Endothelial cell of umbilical vein (primary cell): Measurements from ENCODE around the gene STX5. TPM values are rescaled to one million over a fixed set of nuclear protein-coding genes. Genes with fewer than 3 reads are reported as not detected.
"Not testable (repeated sequence)": the region's sequence is repeated elsewhere in the genome, so short reads cannot be mapped to it uniquely, and the experiment has no call there.

Experiments
- BruUV-seq: library from RNA; stranded (reverse); fragments of 400-500 nt; replicated peaks from 2 replicates; lab custom pipeline; 2021; lab: Mats Ljungman, UMichigan
- CTCF ChIA-PET: fragments of 300-600, 350-600 bp; sonication (Branson Sonifier 250); formaldehyde crosslinking; loops from one replicate; lab custom pipeline; 2021; ENCODE audit warnings: antibody characterized with exemption, inconsistent platforms; lab: Charles Lee
- POLR2A ChIA-PET: fragments of 300-600, 350-600 bp; sonication (Branson Sonifier 250); formaldehyde crosslinking; loops from one replicate; lab custom pipeline; 2021; ENCODE audit warnings: antibody characterized with exemption, inconsistent platforms; lab: Charles Lee
- DNase-seq: peaks from one replicate; pipeline ENCODE4 v3.0.0-alpha.2; 2011; ENCODE audit warnings: low read depth, low spot score
- FAIRE-seq: peaks from 2 replicates; lab custom pipeline; 2011; peaks lifted over from hg19 to GRCh38; lab: Jason Lieb, UNC
- H2AFZ ChIP-seq: 2 replicates; pipeline ENCODE4 v1.6.0; 2012; ENCODE audit warnings: low read depth, low read length, control low read depth, inconsistent platforms
- H3K27ac ChIP-seq: 2 replicates; pipeline ENCODE4 v1.5.1; 2011; ENCODE audit warnings: low read depth, mild to moderate bottlenecking, control low read depth, low read length, moderate library complexity; ENCODE audit not compliant: insufficient read depth
- H3K27me3 ChIP-seq, 2 experiments: 2 replicates each; pipeline versions ENCODE4 v1.6.0 to v1.6.1; 2011; ENCODE audit warnings: low read length in 2 of 2, mixed read lengths in 1 of 2; ENCODE audit not compliant: control insufficient read depth in 2 of 2, insufficient read depth in 2 of 2
- H3K36me3 ChIP-seq, 2 experiments: 2 replicates in 1 of 2; 3 replicates in 1 of 2; pipeline ENCODE4 v1.5.1; 2011; ENCODE audit warnings: low read length in 2 of 2, mild to moderate bottlenecking in 1 of 2, moderate library complexity in 1 of 2; ENCODE audit not compliant: control insufficient read depth in 2 of 2, insufficient read depth in 2 of 2; ENCODE audit errors: extremely low read depth in 1 of 2
- H3K4me1 ChIP-seq: 3 replicates; pipeline ENCODE4 v1.5.1; 2011; ENCODE audit warnings: mild to moderate bottlenecking, low read length; ENCODE audit not compliant: control insufficient read depth, insufficient read depth; ENCODE audit errors: extremely low read depth
- H3K4me2 ChIP-seq: 2 replicates; pipeline ENCODE4 v1.6.1; 2011; ENCODE audit warnings: low read length, control low read depth, mixed read lengths; ENCODE audit not compliant: insufficient read depth
- H3K4me3 ChIP-seq, 3 experiments: fragments of 200-600 bp in 1 of 3; sonication (generic), shearing (Covaris generic) in 1 of 3; replicated peaks in 1 of 3; 2 replicates each; pipeline ENCODE4 v1.5.1; 2011 to 2016; ENCODE audit warnings: control low read depth in 3 of 3, low read length in 3 of 3, mild to moderate bottlenecking in 2 of 3, inconsistent platforms in 1 of 3, low read depth in 1 of 3, moderate library complexity in 1 of 3; ENCODE audit not compliant: insufficient read depth in 1 of 3
- H3K79me2 ChIP-seq: 2 replicates; pipeline ENCODE4 v1.6.0; 2012; ENCODE audit warnings: low read length, inconsistent platforms; ENCODE audit not compliant: control insufficient read depth, insufficient read depth
- H3K9ac ChIP-seq: replicated peaks from 2 replicates; pipeline ENCODE3; 2011; ENCODE audit warnings: low read length, control low read depth; ENCODE audit not compliant: insufficient read depth; ENCODE audit errors: extremely low read depth
- H3K9me1 ChIP-seq: replicated peaks from 3 replicates; pipeline ENCODE4 v1.6.0; 2011; ENCODE audit warnings: mild to moderate bottlenecking, low read length; ENCODE audit not compliant: control insufficient read depth, insufficient read depth; ENCODE audit errors: extremely low read depth
- H3K9me3 ChIP-seq: replicated peaks from 2 replicates; pipeline ENCODE4 v1.5.1; 2012; ENCODE audit warnings: low read length, inconsistent platforms; ENCODE audit not compliant: control insufficient read depth, insufficient read depth
- H4K20me1 ChIP-seq: replicated peaks from 2 replicates; pipeline ENCODE3; 2011; ENCODE audit warnings: mild to moderate bottlenecking, low read length; ENCODE audit not compliant: control insufficient read depth, insufficient read depth; ENCODE audit errors: extremely low read depth
- CTCF ChIP-seq, 2 donors: IDR thresholded peaks; 1 replicate in 1 of 2; 2 replicates in 1 of 2; pipeline ENCODE4 v1.5.1; 2011; ENCODE audit warnings: low read length in 2 of 2, mild to moderate bottlenecking in 2 of 2, moderate library complexity in 2 of 2, control low read depth in 1 of 2, inconsistent platforms in 1 of 2, low read depth in 1 of 2; ENCODE audit not compliant: insufficient read depth in 1 of 2; ENCODE audit errors: extremely low read depth in 1 of 2
- EZH2 ChIP-seq: IDR thresholded peaks from 2 replicates; pipeline ENCODE4 v1.6.1; 2012; ENCODE audit warnings: borderline replicate concordance, low read depth, mild to moderate bottlenecking, moderate library complexity, low read length, inconsistent platforms; ENCODE audit not compliant: severe bottlenecking
- FOS ChIP-seq: IDR thresholded peaks from 2 replicates; pipeline ENCODE4 v1.6.1; 2011; ENCODE audit warnings: mild to moderate bottlenecking, low read length, moderate library complexity, borderline replicate concordance; ENCODE audit not compliant: insufficient read depth
- GATA2 ChIP-seq: IDR thresholded peaks from 2 replicates; pipeline ENCODE4 v1.7.0; 2011; ENCODE audit warnings: low read depth, mild to moderate bottlenecking, moderate library complexity, mixed read lengths, low read length; ENCODE audit not compliant: insufficient read length, insufficient read depth
- JUN ChIP-seq: IDR thresholded peaks from 2 replicates; pipeline ENCODE4 v1.6.1; 2011; ENCODE audit warnings: borderline replicate concordance, low read depth; ENCODE audit not compliant: insufficient read length, insufficient read depth
- MAX ChIP-seq: IDR thresholded peaks from 2 replicates; pipeline ENCODE4 v1.6.1; 2011; ENCODE audit not compliant: insufficient read depth, insufficient read length
- MYC ChIP-seq: IDR thresholded peaks from one replicate; pipeline ENCODE4 v1.6.1; 2011; ENCODE audit warnings: mild to moderate bottlenecking, low read depth, low read length
- POLR2A ChIP-seq: IDR thresholded peaks from 2 replicates; pipeline ENCODE4 v1.6.1; 2012; ENCODE audit warnings: low read depth, mild to moderate bottlenecking, control low read depth, low read length
- POLR2AphosphoS5 ChIP-seq: IDR thresholded peaks from 2 replicates; pipeline ENCODE4 v1.6.1; 2012; ENCODE audit warnings: low read depth, mild to moderate bottlenecking, control low read depth, low read length, moderate library complexity; ENCODE audit not compliant: insufficient read depth
- dilution Hi-C: fragments of 300-500 bp; cut with MboI; formaldehyde crosslinking; loops from one replicate; pipeline ENCODE4 v1.15.0; 2019; ENCODE audit warnings: low sequenced_read_pairs; ENCODE audit not compliant: extremely low pct_ligation_motif_present
- intact Hi-C: fragments of 100-400 bp; cut with micrococcal nuclease; formaldehyde crosslinking; loops from one replicate; pipeline ENCODE4 v1.10.0; 2022
- polyA plus RNA-seq, 4 experiments: library from polyadenylated mRNA; depleted of rRNA in 3 of 4; stranded (reverse) in 3 of 4; unstranded in 1 of 4; fragments of >200 nt; gene quantifications; 2 replicates each; pipeline versions ENCODE4 v1.2.1 to v1.2.3, GENCODE V29; 2011 to 2012; ENCODE audit warnings: missing spikeins in 1 of 4
- total RNA-seq: library from RNA; stranded (reverse); gene quantifications from 2 replicates; pipeline ENCODE4 v1.2.3, GENCODE V29; 2021

The STX5 gene
- total and polyA plus RNA-seq, 2 donors (not counting 3 experiments of a cell fraction or from before 2014, with no cell fraction given), result 41.3 to 46.4 TPM

- Histone ChIP-seq H3K9me3 (no peaks in the 10 kb centered on the region), H3K9me1 (no peaks in the 10 kb centered on the region), H3K4me3 (peak overlapping the region; percentile 2 to 53 (median 34)), H3K9ac (peak overlapping the region; percentile 46), H3K27me3 (no peaks in the 10 kb centered on the region), H3K4me1 (peaks cover 11% of the 10 kb centered on the region), H3K27ac (peak overlapping the region; percentile 39), H2AFZ (peak overlapping the region; percentile 89), H3K79me2 (peaks cover 2% of the 10 kb centered on the region), H3K4me2 (peak overlapping the region; percentile 82), H4K20me1 (no peaks in the 10 kb centered on the region), H3K36me3 (peaks cover 0 to 12% of the 10 kb centered on the region in 2 experiments)
- intact Hi-C loops (loop anchor here (1.0 to 5.0 kb wide), 5 partner anchors 9 to 112 kb away; partner anchors contain the start of genes HNRNPUL2, POLR2G and SLC3A2), dilution Hi-C loops (no loop called here)
- no peak for DNase-seq
- TF ChIP-seq POLR2AphosphoS5, result no peak
- TF ChIP-seq FOS, result no peak
- no peak for TF ChIP-seq JUN
- no peak for TF ChIP-seq EZH2
- no peak for TF ChIP-seq CTCF (IDR thresholded peaks at IDR 0.05; ENCODE audit: extremely low read depth in 1 of 2, insufficient read depth in 1 of 2, low read depth in 1 of 2, low read length in 2 of 2)
- TF ChIP-seq POLR2A, result no peak
- TF ChIP-seq MAX, result no peak
- TF ChIP-seq MYC, result no peak
- no peak for TF ChIP-seq GATA2
- no peak for FAIRE-seq
- ChIA-PET POLR2A (interaction anchor here (0.6 to 2.0 kb wide), 4 partner anchors 9 to 111 kb away, joined by 3 to 18 read pairs (median 7); partner anchors contain the start of genes POLR2G and ZBTB3), CTCF (interaction anchor here (0.8 to 3.5 kb wide), 6 partner anchors 10 to 376 kb away, joined by 3 to 42 read pairs (median 6); partner anchors contain the start of genes HNRNPUL2, POLR2G, TMEM179B and ZBTB3)
- TSS peak; percentile 60 for BruUV-seq
Measured at GRCh38 chr11:62770778-62771143, 61.1 kb downstream of the STX5 start.

- H2AFZ ChIP-seq, result peak overlapping the region; percentile 23
- H4K20me1 ChIP-seq, H3K27ac ChIP-seq, H3K79me2 ChIP-seq, H3K27me3 ChIP-seq, DNase-seq, H3K4me1 ChIP-seq, dilution Hi-C loops, H3K9me1 ChIP-seq, BruUV-seq, FAIRE-seq, H3K9me3 ChIP-seq, H3K36me3 ChIP-seq, H3K9ac ChIP-seq: not testable (repeated sequence)
- H3K4me2 ChIP-seq, result peak overlapping the region; percentile 6
- ChIA-PET CTCF (interaction anchor here (1.0 to 3.1 kb wide), 5 partner anchors 7 to 29 kb away, joined by 3 to 15 read pairs (median 5); partner anchors contain the start of genes TAF6L, TMEM179B and ZBTB3), POLR2A (interaction anchor here (0.9 to 2.5 kb wide), 2 partner anchors 33 to 80 kb away, joined by 3 to 13 read pairs; partner anchors contain the start of gene HNRNPUL2)
- intact Hi-C loops, result loop anchor here (1.0 to 2.0 kb wide), 4 partner anchors 8 to 32 kb away; partner anchors contain the start of genes TAF6L, TMEM179B and TTC9C
- peak overlapping the region in 1 of 3 experiments; percentile 89 for H3K4me3 ChIP-seq
Measured at GRCh38 chr11:62760867-62761227, 71.0 kb downstream of the STX5 start.
